ENCODE results near the gene PI4KB. TPM values are rescaled to one million over a fixed set of nuclear protein-coding genes. Genes with fewer than 3 reads are reported as not detected.
A peak's percentile ranks its signal among the peaks of the same experiment; 100 is the strongest.

The PI4KB gene
- total and polyA plus RNA-seq, 2 of the 13 experiments (the other 11 are each of a cell fraction or from before 2014, with no cell fraction given) = 19.5 to 29.3 TPM

GRCh38 chr1:151340870-151341754, 13.9 kb upstream of the PI4KB start (continued):
- TF ChIP-seq, protein P1, sequence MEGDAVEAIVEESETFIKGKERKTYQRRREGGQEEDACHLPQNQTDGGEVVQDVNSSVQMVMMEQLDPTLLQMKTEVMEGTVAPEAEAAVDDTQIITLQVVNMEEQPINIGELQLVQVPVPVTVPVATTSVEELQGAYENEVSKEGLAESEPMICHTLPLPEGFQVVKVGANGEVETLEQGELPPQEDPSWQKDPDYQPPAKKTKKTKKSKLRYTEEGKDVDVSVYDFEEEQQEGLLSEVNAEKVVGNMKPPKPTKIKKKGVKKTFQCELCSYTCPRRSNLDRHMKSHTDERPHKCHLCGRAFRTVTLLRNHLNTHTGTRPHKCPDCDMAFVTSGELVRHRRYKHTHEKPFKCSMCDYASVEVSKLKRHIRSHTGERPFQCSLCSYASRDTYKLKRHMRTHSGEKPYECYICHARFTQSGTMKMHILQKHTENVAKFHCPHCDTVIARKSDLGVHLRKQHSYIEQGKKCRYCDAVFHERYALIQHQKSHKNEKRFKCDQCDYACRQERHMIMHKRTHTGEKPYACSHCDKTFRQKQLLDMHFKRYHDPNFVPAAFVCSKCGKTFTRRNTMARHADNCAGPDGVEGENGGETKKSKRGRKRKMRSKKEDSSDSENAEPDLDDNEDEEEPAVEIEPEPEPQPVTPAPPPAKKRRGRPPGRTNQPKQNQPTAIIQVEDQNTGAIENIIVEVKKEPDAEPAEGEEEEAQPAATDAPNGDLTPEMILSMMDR (CRISPR knock-in tag; IDR thresholded peaks at IDR 0.05) = peak; percentile 87
- TF ChIP-seq, protein P2, sequence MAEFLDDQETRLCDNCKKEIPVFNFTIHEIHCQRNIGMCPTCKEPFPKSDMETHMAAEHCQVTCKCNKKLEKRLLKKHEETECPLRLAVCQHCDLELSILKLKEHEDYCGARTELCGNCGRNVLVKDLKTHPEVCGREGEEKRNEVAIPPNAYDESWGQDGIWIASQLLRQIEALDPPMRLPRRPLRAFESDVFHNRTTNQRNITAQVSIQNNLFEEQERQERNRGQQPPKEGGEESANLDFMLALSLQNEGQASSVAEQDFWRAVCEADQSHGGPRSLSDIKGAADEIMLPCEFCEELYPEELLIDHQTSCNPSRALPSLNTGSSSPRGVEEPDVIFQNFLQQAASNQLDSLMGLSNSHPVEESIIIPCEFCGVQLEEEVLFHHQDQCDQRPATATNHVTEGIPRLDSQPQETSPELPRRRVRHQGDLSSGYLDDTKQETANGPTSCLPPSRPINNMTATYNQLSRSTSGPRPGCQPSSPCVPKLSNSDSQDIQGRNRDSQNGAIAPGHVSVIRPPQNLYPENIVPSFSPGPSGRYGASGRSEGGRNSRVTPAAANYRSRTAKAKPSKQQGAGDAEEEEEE (CRISPR knock-in tag; IDR thresholded peaks at IDR 0.05; ENCODE audit: borderline replicate concordance) = no peak
- peak; percentile 52 for TF ChIP-seq TEAD3 (CRISPR knock-in tag; optimal IDR thresholded peaks at IDR 0.05; ENCODE audit: borderline replicate concordance)
- TF ChIP-seq, protein P3, sequence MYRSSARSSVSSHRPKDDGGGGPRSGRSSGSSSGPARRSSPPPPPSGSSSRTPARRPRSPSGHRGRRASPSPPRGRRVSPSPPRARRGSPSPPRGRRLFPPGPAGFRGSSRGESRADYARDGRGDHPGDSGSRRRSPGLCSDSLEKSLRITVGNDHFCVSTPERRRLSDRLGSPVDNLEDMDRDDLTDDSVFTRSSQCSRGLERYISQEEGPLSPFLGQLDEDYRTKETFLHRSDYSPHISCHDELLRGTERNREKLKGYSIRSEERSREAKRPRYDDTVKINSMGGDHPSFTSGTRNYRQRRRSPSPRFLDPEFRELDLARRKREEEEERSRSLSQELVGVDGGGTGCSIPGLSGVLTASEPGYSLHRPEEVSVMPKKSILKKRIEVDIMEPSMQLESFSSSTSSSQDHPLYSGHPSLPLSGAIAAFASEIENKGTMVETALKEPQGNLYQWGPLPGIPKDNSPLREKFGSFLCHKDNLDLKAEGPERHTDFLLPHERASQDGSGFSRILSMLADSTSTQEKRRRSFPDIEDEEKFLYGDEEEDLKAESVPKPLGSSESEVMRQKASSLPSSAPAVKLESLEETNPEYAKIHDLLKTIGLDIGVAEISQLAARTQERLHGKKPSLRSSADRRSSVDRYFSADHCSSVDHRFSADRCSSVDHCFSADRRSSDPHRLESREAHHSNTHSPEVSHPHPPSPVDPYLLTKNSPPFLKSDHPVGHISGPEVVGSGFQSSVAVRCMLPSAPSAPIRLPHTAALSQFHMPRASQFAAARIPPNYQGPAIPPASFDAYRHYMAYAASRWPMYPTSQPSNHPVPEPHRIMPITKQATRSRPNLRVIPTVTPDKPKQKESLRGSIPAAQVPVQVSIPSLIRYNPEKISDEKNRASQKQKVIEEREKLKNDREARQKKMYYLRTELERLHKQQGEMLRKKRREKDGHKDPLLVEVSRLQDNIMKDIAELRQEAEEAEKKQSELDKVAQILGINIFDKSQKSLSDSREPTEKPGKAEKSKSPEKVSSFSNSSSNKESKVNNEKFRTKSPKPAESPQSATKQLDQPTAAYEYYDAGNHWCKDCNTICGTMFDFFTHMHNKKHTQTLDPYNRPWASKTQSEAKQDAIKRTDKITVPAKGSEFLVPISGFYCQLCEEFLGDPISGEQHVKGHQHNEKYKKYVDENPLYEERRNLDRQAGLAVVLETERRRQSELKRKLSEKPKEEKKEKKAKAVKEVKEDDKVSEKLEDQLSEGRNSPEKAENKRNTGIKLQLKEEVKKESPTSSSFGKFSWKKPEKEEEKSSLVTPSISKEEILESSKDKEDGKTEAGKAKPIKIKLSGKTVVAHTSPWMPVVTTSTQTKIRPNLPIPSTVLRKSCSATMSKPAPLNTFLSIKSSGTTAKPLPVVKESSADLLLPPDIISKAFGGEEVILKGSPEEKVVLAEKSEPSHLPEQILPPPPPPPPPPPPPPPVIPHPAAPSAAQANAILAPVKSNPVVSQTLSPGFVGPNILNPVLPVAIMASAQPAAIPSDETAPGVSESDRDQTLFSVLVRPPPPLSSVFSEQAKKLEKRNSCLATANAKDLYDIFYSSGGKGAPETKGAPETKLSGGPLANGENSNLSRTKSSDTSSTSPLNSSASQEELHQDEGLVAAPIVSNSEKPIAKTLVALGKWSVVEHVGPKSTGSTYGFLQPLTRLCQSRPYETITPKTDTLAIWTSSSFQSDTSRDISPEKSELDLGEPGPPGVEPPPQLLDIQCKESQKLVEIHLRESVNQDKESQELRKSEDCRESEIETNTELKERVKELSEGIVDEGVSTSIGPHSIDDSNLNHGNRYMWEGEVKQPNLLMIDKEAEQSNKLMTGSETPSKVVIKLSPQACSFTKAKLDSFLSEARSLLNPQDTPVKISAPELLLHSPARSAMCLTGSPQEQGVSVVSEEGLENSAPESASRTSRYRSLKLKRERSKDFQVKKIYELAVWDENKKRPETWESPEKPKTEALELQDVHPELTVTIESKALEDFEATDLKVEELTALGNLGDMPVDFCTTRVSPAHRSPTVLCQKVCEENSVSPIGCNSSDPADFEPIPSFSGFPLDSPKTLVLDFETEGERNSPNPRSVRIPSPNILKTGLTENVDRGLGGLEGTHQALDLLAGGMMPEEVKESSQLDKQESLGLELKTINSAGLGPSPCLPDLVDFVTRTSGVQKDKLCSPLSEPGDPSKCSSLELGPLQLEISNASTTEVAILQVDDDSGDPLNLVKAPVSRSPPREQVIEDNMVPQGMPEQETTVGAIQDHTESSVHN (CRISPR knock-in tag; IDR thresholded peaks at IDR 0.05) = no peak
- TF ChIP-seq SYNCRIP (IDR thresholded peaks at IDR 0.05; ENCODE audit: insufficient read depth, low read depth, low read length) = no peak
- TF ChIP-seq, protein P4, sequence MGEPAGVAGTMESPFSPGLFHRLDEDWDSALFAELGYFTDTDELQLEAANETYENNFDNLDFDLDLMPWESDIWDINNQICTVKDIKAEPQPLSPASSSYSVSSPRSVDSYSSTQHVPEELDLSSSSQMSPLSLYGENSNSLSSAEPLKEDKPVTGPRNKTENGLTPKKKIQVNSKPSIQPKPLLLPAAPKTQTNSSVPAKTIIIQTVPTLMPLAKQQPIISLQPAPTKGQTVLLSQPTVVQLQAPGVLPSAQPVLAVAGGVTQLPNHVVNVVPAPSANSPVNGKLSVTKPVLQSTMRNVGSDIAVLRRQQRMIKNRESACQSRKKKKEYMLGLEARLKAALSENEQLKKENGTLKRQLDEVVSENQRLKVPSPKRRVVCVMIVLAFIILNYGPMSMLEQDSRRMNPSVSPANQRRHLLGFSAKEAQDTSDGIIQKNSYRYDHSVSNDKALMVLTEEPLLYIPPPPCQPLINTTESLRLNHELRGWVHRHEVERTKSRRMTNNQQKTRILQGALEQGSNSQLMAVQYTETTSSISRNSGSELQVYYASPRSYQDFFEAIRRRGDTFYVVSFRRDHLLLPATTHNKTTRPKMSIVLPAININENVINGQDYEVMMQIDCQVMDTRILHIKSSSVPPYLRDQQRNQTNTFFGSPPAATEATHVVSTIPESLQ (CRISPR knock-in tag; conservative IDR thresholded peaks at IDR 0.05) = no peak
- TF ChIP-seq REXO4 (CRISPR knock-in tag; IDR thresholded peaks at IDR 0.05; ENCODE audit: borderline replicate concordance) = no peak
- no peak for TF ChIP-seq FOXP1 (IDR thresholded peaks at IDR 0.05)
- TF ChIP-seq FOXP1 (CRISPR knock-in tag; IDR thresholded peaks at IDR 0.05) = no peak
- TF ChIP-seq CREB1 (IDR thresholded peaks at IDR 0.05) = no peak
- TF ChIP-seq CREB1 (CRISPR knock-in tag; IDR thresholded peaks at IDR 0.05) = peak; percentile 68

Data from HepG2 (cell line).